ENCODE measurements around the gene GSTA4. TPM values are rescaled to one million over a fixed set of nuclear protein-coding genes. Genes with fewer than 3 reads are reported as not detected.

The GSTA4 gene
- polyA plus RNA-seq, 1 donor from 2014 or later, result 764 TPM

GRCh38 chr6:52929321-52930164 is 65.5 kb downstream of the GSTA4 start:
- Histone ChIP-seq H3K4me3 (ENCODE audit: low read length) (no peak overlapping the region), H3K9ac (ENCODE audit: low read length) (no peak overlapping the region), H3K27ac (ENCODE audit: low read length) (no peak overlapping the region), H3K4me2 (ENCODE audit: low read length) (no peak overlapping the region), H3K9me3 (ENCODE audit: low read length) (no peaks in the 10 kb centered on the region), H2AFZ (ENCODE audit: low read depth, low read length) (no peak overlapping the region), H3K27me3 (ENCODE audit: insufficient read depth, low read depth, low read length) (no peaks in the 10 kb centered on the region), H3K9me2 (ENCODE audit: insufficient read depth, low read length) (no peaks in the 10 kb centered on the region), H4K20me1 (ENCODE audit: insufficient read depth) (no peaks in the 10 kb centered on the region), H3F3A (ENCODE audit: insufficient read depth, low read length, poor library complexity, severe bottlenecking) (no peaks in the 10 kb centered on the region), H3K36me3 (ENCODE audit: insufficient read depth, low read length) (no peaks in the 10 kb centered on the region), H3K79me2 (replicated peaks; ENCODE audit: insufficient read depth, low read length) (no peaks in the 10 kb centered on the region)
- TF ChIP-seq RAD21 (conservative IDR thresholded peaks at IDR 0.05), result no peak
- TF ChIP-seq EZH2 (IDR thresholded peaks at IDR 0.05; ENCODE audit: borderline replicate concordance, insufficient read depth, low read length, poor library complexity, severe bottlenecking), result no peak
- TF ChIP-seq EP300 (conservative IDR thresholded peaks at IDR 0.05; ENCODE audit: poor library complexity, severe bottlenecking), result no peak
- TF ChIP-seq CTCF (IDR thresholded peaks at IDR 0.05; ENCODE audit: poor library complexity, severe bottlenecking), result no peak
- no peak for TF ChIP-seq MXI1 (conservative IDR thresholded peaks at IDR 0.05; ENCODE audit: poor library complexity, severe bottlenecking)
- TF ChIP-seq REST (IDR thresholded peaks at IDR 0.05; ENCODE audit: borderline replicate concordance), result no peak

Other genes starting within 250 kb of the GSTA4 start
- gene GSTA2, start 231.8 kb downstream of the GSTA4 start, polyA plus RNA-seq, result not detected in 2 replicates
- 0.86 TPM in 1 of 2 replicates, not detected in the other for gene GSTA1, start 191.5 kb downstream of the GSTA4 start, polyA plus RNA-seq
- not detected in 2 replicates for gene GSTA5, start 154.5 kb downstream of the GSTA4 start, polyA plus RNA-seq
- gene GSTA3, start 85.6 kb downstream of the GSTA4 start, polyA plus RNA-seq, result not detected in 2 replicates
- gene CILK1, start 66.5 kb upstream of the GSTA4 start, polyA plus RNA-seq, result 14.0 and 15.0 TPM in 2 replicates
- gene FBXO9, start 70.1 kb upstream of the GSTA4 start, polyA plus RNA-seq, result 92.2 and 108 TPM in 2 replicates
- not detected in 2 replicates for gene GCM1, start 153.6 kb upstream of the GSTA4 start, polyA plus RNA-seq

All from neural cell (in vitro differentiated cells).